ENCODE results near the gene DPH2. TPM values are rescaled to one million over a fixed set of nuclear protein-coding genes. Genes with fewer than 3 reads are reported as not detected.

DPH2 gene
- total RNA-seq, 1 experiment from 2014 or later: 44.0 TPM

DNA sequence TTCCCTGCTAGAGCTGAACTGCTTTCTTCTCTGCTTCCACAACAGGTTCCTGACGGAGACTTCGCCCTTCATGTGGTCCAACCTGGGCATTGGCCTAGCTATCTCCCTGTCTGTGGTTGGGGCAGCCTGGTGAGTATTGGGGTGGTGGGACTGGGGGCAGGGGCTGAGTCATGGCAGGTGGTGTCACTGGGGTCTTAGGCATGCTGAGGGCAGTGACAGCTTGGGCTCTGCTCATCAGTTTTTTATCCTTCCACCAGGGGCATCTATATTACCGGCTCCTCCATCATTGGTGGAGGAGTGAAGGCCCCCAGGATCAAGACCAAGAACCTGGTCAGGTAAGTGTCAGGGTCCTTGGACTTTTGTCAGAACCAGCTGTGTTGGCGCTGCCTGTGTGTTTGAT is 6.2 kb downstream of the DPH2 start:
- H3K27me3 ChIP-seq: no peaks in the 10 kb centered on the region
- peak overlapping the region; percentile 76 for H3K4me3 ChIP-seq
- no peak for DNase-seq
- no peaks in the 10 kb centered on the region for H3K9me3 ChIP-seq
- peaks cover 45% of the 10 kb centered on the region for H3K36me3 ChIP-seq

GRCh38 chr1:43976890-43977289 is 7.1 kb downstream of the DPH2 start:
- no peaks in the 10 kb centered on the region for H3K9me3 ChIP-seq
- H3K27me3 ChIP-seq: no peaks in the 10 kb centered on the region
- no peak overlapping the region; the same call in 1 of the 2 replicates for H3K4me3 ChIP-seq
- peaks cover 46% of the 10 kb centered on the region for H3K36me3 ChIP-seq
- no peak for DNase-seq

- Histone ChIP-seq H3K4me3 (peak overlapping the region; percentile 68), H3K9me3 (no peaks in the 10 kb centered on the region), H3K36me3 (peaks cover 45% of the 10 kb centered on the region), H3K27me3 (no peaks in the 10 kb centered on the region)
- no peak for DNase-seq
Measured at GRCh38 chr1:43977376-43978263, 7.8 kb downstream of the DPH2 start.

- H3K4me3 ChIP-seq: peak overlapping the region; percentile 68
- no peaks in the 10 kb centered on the region for H3K27me3 ChIP-seq
- no peak for DNase-seq
- peaks cover 40% of the 10 kb centered on the region for H3K36me3 ChIP-seq
- no peaks in the 10 kb centered on the region for H3K9me3 ChIP-seq
Measured at GRCh38 chr1:43978264-43978550, 8.4 kb downstream of the DPH2 start.

DNA sequence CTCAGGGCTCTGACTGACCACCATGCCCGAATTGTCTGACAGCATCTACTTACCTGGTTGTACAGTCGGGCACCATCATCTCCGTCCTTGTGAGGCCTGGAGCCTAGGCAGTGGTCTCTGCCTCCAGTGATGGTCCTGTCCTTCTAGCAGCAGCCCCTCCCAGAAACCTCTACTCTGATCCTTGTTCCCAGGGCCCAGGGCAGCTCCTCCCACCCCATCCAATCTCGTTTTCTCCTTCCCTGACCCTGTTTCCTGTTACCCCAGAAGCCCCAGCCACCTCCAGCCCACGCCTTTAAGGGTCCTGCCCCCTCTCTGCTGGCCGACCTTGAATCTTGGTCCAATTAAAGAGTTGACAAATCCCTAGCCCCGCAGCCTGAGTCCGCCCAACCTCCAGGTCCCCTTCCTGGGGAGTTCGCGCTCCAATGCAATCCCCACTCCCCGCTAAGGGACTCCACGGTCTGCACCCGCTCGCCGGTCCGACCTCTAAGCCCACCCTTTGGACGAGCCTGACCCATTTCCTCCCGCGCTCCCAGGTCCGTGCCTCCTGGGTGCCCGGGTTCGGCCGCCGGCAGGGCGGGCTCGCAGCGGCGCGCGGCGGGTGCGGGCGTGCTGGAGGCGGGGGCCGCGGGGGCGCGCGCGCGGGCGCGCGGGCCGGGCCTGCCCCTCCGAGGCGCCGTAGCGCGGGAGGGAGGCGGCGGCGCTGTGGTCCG is 8.9 kb downstream of the DPH2 start, which contains the start of gene B4GALT2:
Gene B4GALT2 (plus strand): TSS at position 660 of the 710 bp plus-strand sequence. CDS start 1,951 bp downstream, outside the sequence.
- Histone ChIP-seq H3K4me3 (peak within 1 kb of the TSS; percentile 68), H3K36me3 (peaks cover 40% of the 10 kb centered on the region)
- DNase-seq: peak; percentile 70

DNA sequence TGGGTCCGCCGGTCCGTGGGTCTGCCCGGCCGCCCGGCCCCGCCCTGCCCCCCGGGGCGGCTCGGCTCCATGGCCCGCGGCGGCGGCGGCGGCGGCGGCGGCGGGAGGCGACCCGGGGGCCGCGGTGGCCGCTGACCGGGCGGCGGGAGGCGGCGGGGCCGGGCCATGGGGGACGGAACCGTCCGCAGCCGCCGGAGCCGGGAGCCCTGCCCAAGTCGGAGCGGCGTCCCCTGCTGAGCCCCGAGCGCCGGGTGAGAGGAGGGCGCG is 9.4 kb downstream of the DPH2 start:
- no peak for DNase-seq
- H3K36me3 ChIP-seq: peaks cover 40% of the 10 kb centered on the region
- no peaks in the 10 kb centered on the region for H3K27me3 ChIP-seq
- peak overlapping the region; percentile 51 for H3K4me3 ChIP-seq
- H3K9me3 ChIP-seq: no peaks in the 10 kb centered on the region

More for the DNA sequence above, 8.9 kb downstream of the DPH2 start, which contains the start of gene B4GALT2:
- Histone ChIP-seq H3K9me3 (no peaks in the 10 kb centered on the region), H3K27me3 (no peaks in the 10 kb centered on the region)

DNA sequence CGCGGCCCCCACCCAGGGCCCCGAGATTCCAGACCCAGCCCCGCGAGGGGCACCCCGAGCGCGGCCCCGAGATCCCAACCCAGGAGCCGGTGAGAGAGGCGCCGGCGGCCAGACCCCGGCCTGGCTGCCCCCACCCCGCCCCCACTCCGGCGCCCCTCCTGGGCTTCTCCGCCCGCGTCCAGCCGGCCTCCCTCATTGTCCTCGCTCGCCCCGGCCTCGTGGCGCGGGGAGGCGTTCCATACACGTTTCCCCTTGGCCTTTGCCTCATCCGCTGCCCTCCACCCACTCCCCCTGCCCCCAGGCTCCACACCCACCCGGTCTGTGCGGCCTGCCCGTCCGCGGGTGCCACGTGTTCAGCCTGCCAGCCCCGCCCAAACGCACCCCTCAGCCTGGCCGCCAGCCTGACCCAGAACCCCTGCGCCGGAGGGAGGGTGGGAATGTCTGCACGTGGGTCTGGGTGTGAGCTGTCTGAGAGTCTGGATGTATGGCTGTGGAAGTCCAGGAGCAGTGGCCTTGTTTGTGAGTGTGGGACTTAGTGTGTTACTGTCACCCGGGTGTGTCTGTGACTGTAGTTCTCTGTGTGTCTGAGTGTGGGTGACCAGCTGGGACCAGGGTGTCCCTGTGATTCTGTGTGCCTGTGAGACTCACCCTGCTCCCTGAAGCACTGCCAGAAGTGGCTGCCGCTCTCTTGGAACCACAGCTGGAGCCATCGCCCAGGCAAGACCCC is 9.9 kb downstream of the DPH2 start:
- H3K27me3 ChIP-seq: no peaks in the 10 kb centered on the region
- H3K36me3 ChIP-seq: peaks cover 40% of the 10 kb centered on the region
- DNase-seq: peak; percentile 93
- peak overlapping the region; percentile 51 for H3K4me3 ChIP-seq
- H3K9me3 ChIP-seq: no peaks in the 10 kb centered on the region

DNA sequence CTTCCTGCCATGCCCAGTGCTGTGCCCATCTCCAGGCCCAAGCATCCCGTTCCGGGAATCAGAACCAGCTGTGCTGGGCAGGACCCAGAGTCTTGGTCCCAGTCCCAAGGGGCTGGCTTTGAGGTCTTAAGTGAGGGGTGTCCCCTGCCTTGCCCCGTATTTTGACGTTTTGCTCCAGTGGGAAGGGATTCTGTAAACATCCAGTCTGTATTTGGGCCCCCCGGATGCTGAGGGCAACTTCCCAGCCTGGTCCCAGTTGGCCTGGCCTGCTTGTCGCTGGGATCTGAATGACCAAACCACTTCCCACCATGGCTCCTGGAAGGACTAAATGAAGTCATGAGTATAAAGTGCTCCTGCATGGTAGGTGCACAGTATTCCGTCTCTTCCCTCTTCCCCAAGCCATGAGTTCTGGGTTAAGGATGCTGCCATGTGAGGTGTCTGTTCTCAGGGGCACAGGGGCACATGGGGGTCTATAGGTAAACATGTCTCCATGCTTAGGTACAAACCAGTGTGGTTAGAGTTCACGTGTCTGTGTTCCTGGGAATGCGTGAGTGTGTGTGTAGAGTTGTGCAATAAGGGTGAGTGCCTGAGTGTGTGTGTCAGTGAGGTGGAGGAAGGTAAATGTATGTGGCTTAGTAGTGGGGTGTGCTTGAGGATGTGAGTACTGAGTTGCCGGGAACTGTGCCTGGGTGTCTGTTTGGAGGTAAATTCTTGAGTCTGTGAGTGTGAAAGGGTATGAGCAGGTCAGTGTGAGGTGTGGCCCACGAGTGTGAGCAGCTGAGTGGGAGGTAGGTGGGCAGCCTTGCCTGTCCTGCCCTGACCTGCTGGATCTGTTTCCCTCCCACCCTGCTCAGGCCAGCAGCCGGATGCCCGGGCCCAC is 10.7 kb downstream of the DPH2 start:
- Histone ChIP-seq H3K4me3 (peak overlapping the region; percentile 51), H3K9me3 (no peaks in the 10 kb centered on the region), H3K36me3 (peaks cover 44% of the 10 kb centered on the region), H3K27me3 (no peaks in the 10 kb centered on the region)
- DNase-seq: no peak

DNA sequence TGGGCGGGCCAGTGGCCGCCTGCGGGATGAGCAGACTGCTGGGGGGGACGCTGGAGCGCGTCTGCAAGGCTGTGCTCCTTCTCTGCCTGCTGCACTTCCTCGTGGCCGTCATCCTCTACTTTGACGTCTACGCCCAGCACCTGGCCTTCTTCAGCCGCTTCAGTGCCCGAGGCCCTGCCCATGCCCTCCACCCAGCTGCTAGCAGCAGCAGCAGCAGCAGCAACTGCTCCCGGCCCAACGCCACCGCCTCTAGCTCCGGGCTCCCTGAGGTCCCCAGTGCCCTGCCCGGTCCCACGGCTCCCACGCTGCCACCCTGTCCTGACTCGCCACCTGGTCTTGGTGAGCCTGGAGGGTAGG is 11.3 kb downstream of the DPH2 start:
- DNase-seq: no peak
- Histone ChIP-seq H3K36me3 (peaks cover 50% of the 10 kb centered on the region), H3K9me3 (no peaks in the 10 kb centered on the region), H3K27me3 (no peaks in the 10 kb centered on the region), H3K4me3 (no peak overlapping the region)

- H3K9me3 ChIP-seq: no peaks in the 10 kb centered on the region
- no peak for DNase-seq
- no peak overlapping the region for H3K4me3 ChIP-seq
- peaks cover 48% of the 10 kb centered on the region for H3K36me3 ChIP-seq
- H3K27me3 ChIP-seq: no peaks in the 10 kb centered on the region
Measured at GRCh38 chr1:43981636-43982035, 11.8 kb downstream of the DPH2 start.

GRCh38 chr1:43982241-43982640 is 12.4 kb downstream of the DPH2 start:
- Histone ChIP-seq H3K36me3 (peaks cover 45% of the 10 kb centered on the region), H3K27me3 (no peaks in the 10 kb centered on the region), H3K9me3 (no peaks in the 10 kb centered on the region), H3K4me3 (no peak overlapping the region)
- DNase-seq: no peak

- no peak overlapping the region for H3K4me3 ChIP-seq
- DNase-seq: no peak
- peaks cover 39% of the 10 kb centered on the region for H3K36me3 ChIP-seq
- no peaks in the 10 kb centered on the region for H3K9me3 ChIP-seq
- H3K27me3 ChIP-seq: no peaks in the 10 kb centered on the region
Measured at GRCh38 chr1:43982808-43983207, 13.0 kb downstream of the DPH2 start.

GRCh38 chr1:43983253-43983899 is 13.6 kb downstream of the DPH2 start:
- no peaks in the 10 kb centered on the region for H3K9me3 ChIP-seq
- H3K27me3 ChIP-seq: no peaks in the 10 kb centered on the region
- peaks cover 34% of the 10 kb centered on the region for H3K36me3 ChIP-seq
- no peak for DNase-seq
- no peak overlapping the region for H3K4me3 ChIP-seq

DNA sequence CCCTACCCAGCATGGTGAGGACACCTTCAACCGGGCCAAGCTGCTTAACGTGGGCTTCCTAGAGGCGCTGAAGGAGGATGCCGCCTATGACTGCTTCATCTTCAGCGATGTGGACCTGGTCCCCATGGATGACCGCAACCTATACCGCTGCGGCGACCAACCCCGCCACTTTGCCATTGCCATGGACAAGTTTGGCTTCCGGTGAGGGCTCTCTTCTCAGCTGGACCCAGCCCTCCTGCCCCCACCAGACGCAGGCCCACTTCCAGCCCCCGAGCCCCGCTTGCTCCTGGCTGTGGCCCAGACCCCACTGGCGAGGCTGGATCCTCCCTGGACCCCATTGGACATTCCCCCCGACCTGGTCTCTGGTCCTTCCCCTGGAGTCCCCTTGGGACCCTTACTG is 15.0 kb downstream of the DPH2 start:
- H3K27me3 ChIP-seq: no peaks in the 10 kb centered on the region
- H3K9me3 ChIP-seq: no peaks in the 10 kb centered on the region
- H3K36me3 ChIP-seq: peaks cover 31% of the 10 kb centered on the region
- DNase-seq: no peak
- H3K4me3 ChIP-seq: no peak overlapping the region

DNA sequence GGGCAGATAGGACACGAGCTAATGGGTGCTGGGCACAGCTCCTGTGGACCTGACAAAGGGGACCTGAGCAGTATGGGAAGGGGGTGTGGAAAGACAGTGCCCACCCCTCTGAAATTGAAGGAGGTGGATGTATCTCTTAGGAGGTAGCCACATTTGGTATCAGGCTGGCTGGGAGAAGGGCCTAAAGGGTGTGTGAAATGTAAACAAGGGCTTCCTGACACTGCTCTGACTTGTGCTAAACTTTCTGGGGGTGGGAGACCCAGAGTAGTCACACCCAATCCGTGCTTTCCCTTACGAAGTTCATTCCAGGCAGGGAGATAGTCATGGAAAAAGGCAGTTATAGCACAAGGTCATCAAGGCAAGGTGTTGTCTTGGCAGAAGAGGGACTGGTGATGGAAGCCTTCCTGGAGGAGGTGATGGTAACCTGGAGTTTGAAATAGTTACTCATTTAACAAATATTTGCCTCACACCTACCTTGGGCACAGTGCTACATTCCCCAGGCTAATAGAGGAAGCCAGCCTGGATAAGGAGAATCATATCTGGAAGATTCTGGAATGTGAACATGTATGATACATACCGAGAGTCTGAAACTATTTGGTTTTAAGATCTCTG is 16.3 kb downstream of the DPH2 start:
- peaks cover 25% of the 10 kb centered on the region for H3K36me3 ChIP-seq
- H3K9me3 ChIP-seq: no peaks in the 10 kb centered on the region
- no peak overlapping the region for H3K4me3 ChIP-seq
- no peaks in the 10 kb centered on the region for H3K27me3 ChIP-seq
- DNase-seq: no peak

- no peaks in the 10 kb centered on the region for H3K9me3 ChIP-seq
- H3K4me3 ChIP-seq: no peak overlapping the region
- DNase-seq: no peak
- H3K36me3 ChIP-seq: peaks cover 21% of the 10 kb centered on the region
- no peaks in the 10 kb centered on the region for H3K27me3 ChIP-seq
Measured at GRCh38 chr1:43986712-43987111, 16.9 kb downstream of the DPH2 start.
